Body of pancreas (tissue), 4 donors: ENCODE data around the gene ROBO1. TPM values are rescaled to one million over a fixed set of nuclear protein-coding genes. Genes with fewer than 3 reads are reported as not detected.

ENCODE experiments used
- ATAC-seq: fragments of 150-250 bp; one replicate; pipeline ENCODE4 v1.9.1; 2016
- DNase-seq, 4 donors: peaks; one replicate each; pipeline ENCODE4 v3.0.0-alpha.2; 2019
- H3K27ac ChIP-seq, 4 donors: fragments of 200-600 bp; sonication (generic); 1 replicate in 3 of 4; 2 replicates in 1 of 4; pipeline versions ENCODE4 v1.5.1 to v1.6.1; 2016 to 2019; ENCODE audit warnings: mild to moderate bottlenecking in 1 of 4, mixed read lengths in 1 of 4, moderate library complexity in 1 of 4
- H3K27me3 ChIP-seq, 2 donors: fragments of 200-600 bp; sonication (generic); one replicate each; pipeline ENCODE4 v1.6.0; 2016; ENCODE audit warnings: mild to moderate bottlenecking in 1 of 2
- H3K36me3 ChIP-seq, 2 donors: fragments of 200-600 bp; sonication (generic); replicated peaks in 1 of 2; 2 replicates each; pipeline ENCODE4 v1.5.1; 2016; ENCODE audit warnings: low read depth in 2 of 2; ENCODE audit not compliant: insufficient read depth in 1 of 2
- H3K4me1 ChIP-seq: fragments of 200-600 bp; sonication (generic); one replicate; pipeline ENCODE4 v1.6.0; 2016
- H3K4me3 ChIP-seq, 2 donors: fragments of 200-600 bp; sonication (generic); 1 replicate in 1 of 2; 2 replicates in 1 of 2; pipeline ENCODE4 v1.5.1; 2016 to 2019
- H3K9me3 ChIP-seq, 3 donors: fragments of 200-600 bp; sonication (generic); 1 replicate in 2 of 3; 2 replicates in 1 of 3; pipeline ENCODE4 v1.5.1; 2016
- CTCF ChIP-seq, 7 experiments: fragments of 450-650 bp in 4 of 7; fragments of 200-600 bp in 3 of 7; sonication (generic) in 3 of 7; IDR thresholded peaks; one replicate each; pipeline ENCODE4 v1.5.1; 2016 to 2019; ENCODE audit warnings: antibody characterized with exemption in 7 of 7
- POLR2A ChIP-seq, 3 donors: fragments of 450-650 bp; IDR thresholded peaks; one replicate each; pipeline ENCODE4 v1.6.1; 2016; ENCODE audit warnings: antibody characterized with exemption in 3 of 3, mild to moderate bottlenecking in 2 of 3
- WGBS, 2 donors: methylation state at CpG; one replicate each; pipeline ENCODE4 v1.1.5; 2017; 5-methylcytosine and 5-hydroxymethylcytosine counted together
- intact Hi-C: fragments of 100-400 bp; cut with DNase I; formaldehyde crosslinking; loops from one replicate; pipeline ENCODE4 v1.15.1; 2023
- total RNA-seq, 2 donors: library from RNA; depleted of rRNA; stranded (reverse); fragments of >200 nt; gene quantifications; one replicate each; pipeline ENCODE4 v1.1.0, GENCODE V29; 2016

Gene ROBO1
- total RNA-seq, 2 donors from 2014 or later: 3.9 to 9.9 TPM

DNA sequence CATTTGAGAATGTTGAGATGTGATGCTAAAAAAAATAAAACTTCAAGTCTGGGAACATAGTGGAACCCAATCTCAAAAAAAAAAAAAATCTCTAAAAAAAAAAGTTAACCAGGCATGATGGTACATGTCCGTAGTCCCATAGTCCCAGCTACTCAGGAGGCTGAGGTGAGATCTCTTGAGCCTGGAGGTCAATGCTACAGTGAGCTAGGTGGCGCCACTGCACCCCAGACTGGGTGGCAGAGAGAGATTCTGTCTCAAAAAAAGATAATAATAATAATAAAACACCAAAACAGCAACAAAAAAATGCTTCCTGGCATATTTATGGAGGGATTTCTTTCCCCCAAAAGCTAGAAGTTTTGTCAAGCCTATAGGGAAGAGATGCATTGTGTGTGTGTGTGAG is 361.6 kb downstream of the ROBO1 start:
- ATAC-seq (no peak), DNase-seq (no peak)
- WGBS, 2 donors: 40 to 79% methylated on average over 2 of the region's 2 CpGs
- TF ChIP-seq CTCF (IDR thresholded peaks at IDR 0.05) (no peak), POLR2A (IDR thresholded peaks at IDR 0.05) (no peak)
- Histone ChIP-seq H3K4me3 (no peak overlapping the region), H3K36me3 (no peaks in the 10 kb centered on the region), H3K4me1 (no peaks in the 10 kb centered on the region), H3K27me3 (no peaks in the 10 kb centered on the region), H3K27ac (no peak overlapping the region), H3K9me3 (no peaks in the 10 kb centered on the region)
- intact Hi-C loops: no loop called here

DNA sequence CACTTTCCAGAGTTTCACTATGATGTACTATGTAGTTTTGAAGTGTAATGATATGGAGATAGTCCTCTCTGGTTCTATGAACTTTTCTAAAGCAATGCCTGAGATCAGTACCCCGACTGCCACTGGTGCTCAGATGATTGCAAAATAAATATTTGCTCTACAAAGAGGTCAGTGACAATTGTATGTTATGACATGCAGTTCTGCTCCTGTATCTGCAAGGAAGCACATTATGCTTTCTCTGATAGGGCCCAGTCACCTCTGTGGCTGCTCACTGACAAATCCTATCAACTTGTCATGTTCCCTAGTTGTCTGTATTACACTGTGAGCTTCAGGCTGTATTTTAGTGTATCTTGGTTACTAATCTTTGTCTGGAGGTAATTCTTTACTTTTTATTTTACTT is 362.6 kb downstream of the ROBO1 start:
- intact Hi-C loops: no loop called here
- no peaks in the 10 kb centered on the region for H3K36me3 ChIP-seq
- no peaks in the 10 kb centered on the region for H3K27me3 ChIP-seq
- 21 to 25% methylated on average over 1 of the region's 1 CpG for WGBS, 2 donors
- no peaks in the 10 kb centered on the region for H3K9me3 ChIP-seq
- no peak overlapping the region for H3K4me3 ChIP-seq
- H3K27ac ChIP-seq: no peak overlapping the region
- DNase-seq (no peak), ATAC-seq (no peak)
- H3K4me1 ChIP-seq: no peaks in the 10 kb centered on the region
- TF ChIP-seq CTCF (IDR thresholded peaks at IDR 0.05) (no peak), POLR2A (IDR thresholded peaks at IDR 0.05) (no peak)

DNA sequence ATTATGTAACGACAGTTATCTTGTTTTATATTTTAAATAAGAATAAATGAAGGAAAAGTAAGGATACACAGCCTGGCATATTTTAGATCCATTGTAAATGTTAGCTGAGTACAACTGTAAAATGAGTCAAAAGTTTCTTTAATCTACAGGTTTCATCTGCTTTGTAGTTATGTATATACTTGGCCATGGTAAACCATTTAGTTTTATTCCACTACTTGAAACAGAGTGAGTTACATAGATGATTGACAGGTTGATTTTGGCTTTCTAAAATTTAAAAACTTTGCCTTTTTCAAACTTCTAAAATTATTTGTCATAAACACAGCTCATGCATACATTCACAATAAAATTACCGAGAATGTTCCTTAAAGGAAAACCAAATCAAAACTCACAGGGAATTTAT is 371.2 kb downstream of the ROBO1 start:
- Histone ChIP-seq H3K36me3 (no peaks in the 10 kb centered on the region), H3K4me3 (no peak overlapping the region), H3K27me3 (no peaks in the 10 kb centered on the region), H3K4me1 (no peaks in the 10 kb centered on the region), H3K9me3 (no peaks in the 10 kb centered on the region), H3K27ac (no peak overlapping the region)
- DNase-seq (no peak), ATAC-seq (no peak)
- intact Hi-C loops: no loop called here
- WGBS, 2 donors: 60 to 71% methylated on average over 2 of the region's 2 CpGs
- TF ChIP-seq CTCF (IDR thresholded peaks at IDR 0.05): no peak
- no peak for TF ChIP-seq POLR2A (IDR thresholded peaks at IDR 0.05)

DNA sequence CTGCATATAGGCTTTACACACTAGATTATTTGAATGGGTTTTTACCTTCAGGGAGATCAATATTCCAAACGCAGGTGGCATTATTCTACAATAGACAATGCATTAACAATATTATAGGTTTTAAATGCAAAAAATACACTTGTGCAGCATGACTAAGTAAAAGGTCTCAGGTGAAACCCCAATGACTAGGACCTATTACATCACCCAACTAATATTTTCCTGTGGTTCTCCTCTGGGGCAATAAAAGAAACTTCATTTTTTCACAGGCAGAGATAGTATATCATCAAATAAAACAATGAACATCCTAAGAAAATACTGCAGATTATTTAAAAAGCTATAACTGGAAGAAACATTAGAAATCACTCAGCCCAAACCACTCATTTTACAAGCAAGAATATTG is 375.3 kb downstream of the ROBO1 start:
- DNase-seq: no peak
- intact Hi-C loops: no loop called here

More for the DNA sequence above, 375.3 kb downstream of the ROBO1 start:
- 13 to 16% methylated on average over 1 of the region's 1 CpG for WGBS, 2 donors
- Histone ChIP-seq H3K36me3 (no peaks in the 10 kb centered on the region), H3K27ac (no peak overlapping the region), H3K4me1 (no peaks in the 10 kb centered on the region), H3K9me3 (no peaks in the 10 kb centered on the region), H3K4me3 (no peak overlapping the region), H3K27me3 (no peaks in the 10 kb centered on the region)
- TF ChIP-seq CTCF (IDR thresholded peaks at IDR 0.05) (no peak), POLR2A (IDR thresholded peaks at IDR 0.05) (no peak)
- no peak for ATAC-seq
